ENCODE results near the gene PSMA1.
"Not testable (repeated sequence)": the region's sequence is repeated elsewhere in the genome, so short reads cannot be mapped to it uniquely, and the experiment has no call there.

Gene PSMA1

GRCh38 chr11:14519917-14520746 is at the start of gene PSMA1:
TSS of gene PSMA1 (minus strand) at chr11:14520386. CDS start at chr11:14520299, 87 bp downstream.
- peak; percentile 91 for DNase-seq

GRCh38 chr11:14569516-14569915 is 49.3 kb upstream of the PSMA1 start:
- peak; percentile 68 for DNase-seq

- no peak for DNase-seq
Measured at GRCh38 chr11:14567064-14567651, 47.0 kb upstream of the PSMA1 start.

GRCh38 chr11:14566331-14567063 is 46.3 kb upstream of the PSMA1 start:
- no peak for DNase-seq

- no peak for DNase-seq
Measured at GRCh38 chr11:14565845-14566244, 45.7 kb upstream of the PSMA1 start.

- no peak for DNase-seq
Measured at GRCh38 chr11:14555818-14556217, 35.6 kb upstream of the PSMA1 start.

GRCh38 chr11:14554959-14555358 is 34.8 kb upstream of the PSMA1 start:
- peak; percentile 58 for DNase-seq

GRCh38 chr11:14552089-14552488 is 31.9 kb upstream of the PSMA1 start:
- no peak for DNase-seq

- no peak for DNase-seq
Measured at GRCh38 chr11:14551380-14551779, 31.2 kb upstream of the PSMA1 start.

GRCh38 chr11:14549891-14550290 is 29.7 kb upstream of the PSMA1 start:
- DNase-seq, result no peak

- DNase-seq, result no peak
Measured at GRCh38 chr11:14547440-14547839, 27.3 kb upstream of the PSMA1 start.

GRCh38 chr11:14546672-14547071 is 26.5 kb upstream of the PSMA1 start:
- DNase-seq, result no peak

- DNase-seq, result peak; percentile 45
Measured at GRCh38 chr11:14544611-14545010, 24.4 kb upstream of the PSMA1 start.

GRCh38 chr11:14543260-14543659 is 23.1 kb upstream of the PSMA1 start:
- no peak for DNase-seq

- DNase-seq, result no peak
Measured at GRCh38 chr11:14542324-14542723, 22.1 kb upstream of the PSMA1 start.

- DNase-seq, result no peak
Measured at GRCh38 chr11:14541192-14541947, 21.2 kb upstream of the PSMA1 start.

GRCh38 chr11:14539982-14540421 is 19.8 kb upstream of the PSMA1 start:
- no peak for DNase-seq

GRCh38 chr11:14538926-14539554 is 18.9 kb upstream of the PSMA1 start:
- no peak for DNase-seq

GRCh38 chr11:14538271-14538925 is 18.2 kb upstream of the PSMA1 start:
- DNase-seq, result no peak

- peak; percentile 56 for DNase-seq
Measured at GRCh38 chr11:14537134-14537599, 17.0 kb upstream of the PSMA1 start.

GRCh38 chr11:14535166-14535565 is 15.0 kb upstream of the PSMA1 start:
- DNase-seq, result not testable (repeated sequence)

- no peak for DNase-seq
Measured at GRCh38 chr11:14529951-14530350, 9.8 kb upstream of the PSMA1 start.
